ENCODE measurements around the gene IL12RB1. TPM values are rescaled to one million over a fixed set of nuclear protein-coding genes. Genes with fewer than 3 reads are reported as not detected.

The IL12RB1 gene
- total RNA-seq, 1 experiment from 2014 or later: 0.36 TPM

DNA sequence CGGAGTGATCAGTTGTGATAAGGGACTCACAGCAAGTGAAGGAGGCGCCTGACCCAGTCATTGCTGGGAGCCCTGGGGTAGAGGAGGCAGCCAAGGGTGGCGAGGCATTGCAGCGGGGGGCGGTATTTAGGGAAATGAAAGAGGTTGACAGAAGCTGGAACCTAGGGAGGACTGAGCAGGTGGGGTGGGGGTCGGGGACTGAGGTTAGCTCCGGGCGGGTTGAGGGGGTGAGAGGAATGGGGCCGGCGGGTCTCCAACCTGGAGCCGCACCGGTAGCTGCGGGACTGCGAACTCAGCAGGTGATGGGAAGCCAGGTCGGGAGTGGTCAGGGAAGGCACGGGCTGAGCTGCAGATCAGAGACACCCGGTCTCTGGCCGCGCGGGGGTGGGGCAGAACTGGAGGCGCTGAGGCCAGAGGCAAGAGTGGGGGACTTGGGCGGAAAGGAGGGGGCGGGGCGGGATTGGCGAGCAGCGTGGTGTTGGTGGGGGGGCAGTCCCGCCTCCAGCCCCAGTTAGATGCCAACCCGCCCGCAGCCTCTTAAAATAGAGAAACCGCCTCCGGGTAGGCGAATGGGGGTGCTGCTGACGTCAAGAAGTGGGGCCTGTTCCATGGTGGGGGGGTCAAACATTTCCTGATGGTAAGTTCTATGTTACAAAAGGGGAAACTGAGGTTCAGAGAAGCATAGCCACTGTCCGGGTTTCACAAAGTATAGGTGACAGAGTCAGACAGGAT lies 12.3 kb upstream of the IL12RB1 start:
- peak overlapping the region in 1 of 2 experiments; percentile 20; a peak in 1 of 4 replicates for H3K4me3 ChIP-seq (ENCODE audit: low read depth in 2 of 2, low read length in 2 of 2)
- no peak overlapping the region for H3K27ac ChIP-seq (ENCODE audit: low read length)
- peaks cover 9% of the 10 kb centered on the region; the same call in 1 of the 2 replicates for H3K4me1 ChIP-seq (ENCODE audit: control insufficient read depth, insufficient read depth, low read length)
- in situ Hi-C loops (cut with HindIII; ENCODE audit: low pct_unique_long_range_greater_than_20kb, low sequenced_read_pairs): no loop called here
- no peak for DNase-seq (ENCODE audit: low read depth, low spot score)
- POLR2A ChIA-PET: no interaction called here
- intact Hi-C loops (cut with micrococcal nuclease; ENCODE audit: unreplicated experiment): no loop called here
- no TSS peak for BruUV-seq (replicated peaks)
- H3K27me3 ChIP-seq (ENCODE audit: control insufficient read depth, insufficient read depth, low read length): no peaks in the 10 kb centered on the region
- CTCF ChIA-PET: interaction anchor here (0.5 kb wide), 1 partner anchor 12 kb away, joined by 5 read pairs; the partner anchor contains the start of gene IL12RB1
- no peaks in the 10 kb centered on the region for H3K36me3 ChIP-seq (ENCODE audit: control insufficient read depth, insufficient read depth, low read length)
- no peak for TF ChIP-seq TCF7L2 (IDR thresholded peaks at IDR 0.05; ENCODE audit: low read depth, low read length)
- TF ChIP-seq, protein P1, sequence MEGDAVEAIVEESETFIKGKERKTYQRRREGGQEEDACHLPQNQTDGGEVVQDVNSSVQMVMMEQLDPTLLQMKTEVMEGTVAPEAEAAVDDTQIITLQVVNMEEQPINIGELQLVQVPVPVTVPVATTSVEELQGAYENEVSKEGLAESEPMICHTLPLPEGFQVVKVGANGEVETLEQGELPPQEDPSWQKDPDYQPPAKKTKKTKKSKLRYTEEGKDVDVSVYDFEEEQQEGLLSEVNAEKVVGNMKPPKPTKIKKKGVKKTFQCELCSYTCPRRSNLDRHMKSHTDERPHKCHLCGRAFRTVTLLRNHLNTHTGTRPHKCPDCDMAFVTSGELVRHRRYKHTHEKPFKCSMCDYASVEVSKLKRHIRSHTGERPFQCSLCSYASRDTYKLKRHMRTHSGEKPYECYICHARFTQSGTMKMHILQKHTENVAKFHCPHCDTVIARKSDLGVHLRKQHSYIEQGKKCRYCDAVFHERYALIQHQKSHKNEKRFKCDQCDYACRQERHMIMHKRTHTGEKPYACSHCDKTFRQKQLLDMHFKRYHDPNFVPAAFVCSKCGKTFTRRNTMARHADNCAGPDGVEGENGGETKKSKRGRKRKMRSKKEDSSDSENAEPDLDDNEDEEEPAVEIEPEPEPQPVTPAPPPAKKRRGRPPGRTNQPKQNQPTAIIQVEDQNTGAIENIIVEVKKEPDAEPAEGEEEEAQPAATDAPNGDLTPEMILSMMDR (IDR thresholded peaks at IDR 0.05): no peak
- no peak for TF ChIP-seq SIN3A (IDR thresholded peaks at IDR 0.05; ENCODE audit: borderline replicate concordance, insufficient read depth, low read depth, low read length)
- no peak for TF ChIP-seq REST (IDR thresholded peaks at IDR 0.05; ENCODE audit: insufficient read depth in 1 of 2, low read depth in 2 of 2, low read length in 1 of 2)
- TF ChIP-seq POLR2AphosphoS5 (IDR thresholded peaks at IDR 0.05; ENCODE audit: low read depth, low read length): no peak
- no peak for ATAC-seq
- H3K9me3 ChIP-seq (ENCODE audit: control insufficient read depth, insufficient read depth, low read depth, low read length): no peaks in the 10 kb centered on the region

GRCh38 chr19:18097993-18098890 lies 11.5 kb upstream of the IL12RB1 start:
- Histone ChIP-seq H3K4me1 (ENCODE audit: control insufficient read depth, insufficient read depth, low read length) (peaks cover 9% of the 10 kb centered on the region; the same call in 1 of the 2 replicates), H3K27ac (ENCODE audit: low read length) (no peak overlapping the region), H3K27me3 (ENCODE audit: control insufficient read depth, insufficient read depth, low read length) (no peaks in the 10 kb centered on the region), H3K36me3 (ENCODE audit: control insufficient read depth, insufficient read depth, low read length) (no peaks in the 10 kb centered on the region), H3K9me3 (ENCODE audit: control insufficient read depth, insufficient read depth, low read depth, low read length) (no peaks in the 10 kb centered on the region), H3K4me3 (ENCODE audit: low read depth in 2 of 2, low read length in 2 of 2) (peak overlapping the region; percentile 62 to 75)
- ATAC-seq: peak; percentile 41; the same call in 1 of the 2 replicates
- ChIA-PET CTCF (interaction anchor here (0.5 to 0.6 kb wide), 2 partner anchors 12 to 174 kb away, joined by 4 to 5 read pairs; partner anchors contain the start of gene IL12RB1), POLR2A (no interaction called here)
- DNase-seq (ENCODE audit: low read depth, low spot score): no peak
- TSS peak; percentile 72 for BruUV-seq (replicated peaks)
- no peak for TF ChIP-seq SIN3A (IDR thresholded peaks at IDR 0.05; ENCODE audit: borderline replicate concordance, insufficient read depth, low read depth, low read length)
- no peak for TF ChIP-seq POLR2AphosphoS5 (IDR thresholded peaks at IDR 0.05; ENCODE audit: low read depth, low read length)
- TF ChIP-seq TCF7L2 (IDR thresholded peaks at IDR 0.05; ENCODE audit: low read depth, low read length): no peak
- TF ChIP-seq REST (IDR thresholded peaks at IDR 0.05; ENCODE audit: insufficient read depth in 1 of 2, low read depth in 2 of 2, low read length in 1 of 2): no peak
- intact Hi-C loops (cut with micrococcal nuclease; ENCODE audit: unreplicated experiment) (no loop called here), in situ Hi-C loops (cut with HindIII; ENCODE audit: low pct_unique_long_range_greater_than_20kb, low sequenced_read_pairs) (no loop called here)
